A673 (cell line): ENCODE data around the gene HNRNPA3.

Experiments used
- EZH2 ChIP-seq: fragments of 200-600 bp; sonication (generic); IDR thresholded peaks from 2 replicates; pipeline ENCODE4 v1.6.1; 2017; ENCODE audit warnings: borderline replicate concordance, low read depth, mild to moderate bottlenecking, mixed read lengths, antibody characterized with exemption, low read length; ENCODE audit not compliant: poor library complexity, severe bottlenecking
- TF ChIP-seq, protein P1 (sequence below): fragments of 300-800, 200-600 bp; sonication (generic); conservative IDR thresholded peaks from 2 replicates; pipeline ENCODE4 v1.5.1; 2017; ENCODE audit warnings: low read depth, mild to moderate bottlenecking, antibody characterized with exemption, low read length, moderate library complexity, mixed read lengths

DNA sequence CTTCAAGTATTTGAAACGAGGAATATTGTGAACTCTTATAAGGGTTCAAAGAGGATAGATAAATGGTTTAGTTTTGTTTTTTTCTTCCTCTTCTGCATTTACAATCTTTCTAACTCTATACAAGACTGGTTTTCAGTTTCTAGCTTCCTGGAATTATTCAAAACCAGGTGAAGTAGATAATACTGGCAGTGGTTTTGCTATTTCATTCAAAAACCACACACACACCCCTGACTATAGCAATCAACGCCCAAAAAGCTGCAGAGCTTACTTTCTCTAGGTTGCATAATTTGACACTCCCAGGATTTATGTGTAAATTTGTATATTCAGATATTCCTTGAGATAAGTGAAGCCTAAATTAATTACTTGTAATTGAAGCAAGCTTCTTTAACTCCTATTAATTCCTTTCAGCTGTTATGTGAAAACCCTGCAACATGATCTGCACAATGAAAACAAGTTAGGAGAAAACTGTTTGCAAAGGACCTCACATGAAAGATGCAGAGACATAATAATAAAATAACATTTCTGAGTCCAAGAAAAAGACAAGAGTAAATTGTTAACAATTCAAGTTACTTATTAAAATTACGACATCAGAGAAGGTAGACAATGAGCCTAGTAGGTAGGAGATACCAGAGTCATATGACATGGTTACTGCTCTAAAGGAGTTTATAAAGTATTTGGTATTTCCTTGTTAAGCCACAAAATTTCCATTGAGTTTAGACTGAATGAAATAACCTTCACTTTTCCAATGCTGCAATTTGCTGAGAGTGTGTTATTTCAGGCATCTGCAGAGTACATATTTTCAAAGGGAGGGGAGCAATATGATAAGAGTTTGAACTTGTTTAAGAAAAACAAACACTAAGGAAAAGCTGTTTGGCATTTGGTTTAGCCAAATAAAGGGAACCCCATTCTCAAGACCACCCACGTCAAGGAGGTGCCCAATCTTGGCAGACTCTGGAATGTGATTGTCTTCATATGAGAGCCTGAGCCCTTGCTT, 53.5 kb downstream of the HNRNPA3 start:
- TF ChIP-seq, protein P1, sequence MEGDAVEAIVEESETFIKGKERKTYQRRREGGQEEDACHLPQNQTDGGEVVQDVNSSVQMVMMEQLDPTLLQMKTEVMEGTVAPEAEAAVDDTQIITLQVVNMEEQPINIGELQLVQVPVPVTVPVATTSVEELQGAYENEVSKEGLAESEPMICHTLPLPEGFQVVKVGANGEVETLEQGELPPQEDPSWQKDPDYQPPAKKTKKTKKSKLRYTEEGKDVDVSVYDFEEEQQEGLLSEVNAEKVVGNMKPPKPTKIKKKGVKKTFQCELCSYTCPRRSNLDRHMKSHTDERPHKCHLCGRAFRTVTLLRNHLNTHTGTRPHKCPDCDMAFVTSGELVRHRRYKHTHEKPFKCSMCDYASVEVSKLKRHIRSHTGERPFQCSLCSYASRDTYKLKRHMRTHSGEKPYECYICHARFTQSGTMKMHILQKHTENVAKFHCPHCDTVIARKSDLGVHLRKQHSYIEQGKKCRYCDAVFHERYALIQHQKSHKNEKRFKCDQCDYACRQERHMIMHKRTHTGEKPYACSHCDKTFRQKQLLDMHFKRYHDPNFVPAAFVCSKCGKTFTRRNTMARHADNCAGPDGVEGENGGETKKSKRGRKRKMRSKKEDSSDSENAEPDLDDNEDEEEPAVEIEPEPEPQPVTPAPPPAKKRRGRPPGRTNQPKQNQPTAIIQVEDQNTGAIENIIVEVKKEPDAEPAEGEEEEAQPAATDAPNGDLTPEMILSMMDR, result no peak
- TF ChIP-seq EZH2, result no peak
